Vagina (tissue), 2 donors: ENCODE results near the gene CBX8.
"Not testable (repeated sequence)": the region's sequence is repeated elsewhere in the genome, so short reads cannot be mapped to it uniquely, and the experiment has no call there.

ENCODE experiments used
- CTCF ChIP-seq, 3 experiments: fragments of 450-650 bp in 2 of 3; fragments of 200-600 bp in 1 of 3; sonication (generic) in 1 of 3; IDR thresholded peaks; one replicate each; pipeline ENCODE4 v1.5.1; 2017 to 2019; ENCODE audit warnings: antibody characterized with exemption in 3 of 3, mild to moderate bottlenecking in 2 of 3, moderate library complexity in 2 of 3
- POLR2A ChIP-seq, 2 donors: fragments of 450-650 bp; IDR thresholded peaks; one replicate each; pipeline ENCODE4 v1.6.1; 2017; ENCODE audit warnings: antibody characterized with exemption in 2 of 2, mild to moderate bottlenecking in 2 of 2, moderate library complexity in 2 of 2
- POLR2AphosphoS5 ChIP-seq, 2 donors: sonication (generic); formaldehyde crosslinking; IDR thresholded peaks; one replicate each; pipeline ENCODE4 v1.9.0; 2017; ENCODE audit warnings: antibody characterized with exemption in 2 of 2, mild to moderate bottlenecking in 2 of 2, low read depth in 1 of 2; ENCODE audit not compliant: insufficient read depth in 1 of 2

- not testable (repeated sequence) for TF ChIP-seq CTCF (IDR thresholded peaks at IDR 0.05); POLR2A (IDR thresholded peaks at IDR 0.05); POLR2AphosphoS5 (IDR thresholded peaks at IDR 0.05; ENCODE audit: insufficient read depth in 1 of 2, low read depth in 1 of 2)
Measured at GRCh38 chr17:79754903-79755302, 42.0 kb downstream of the CBX8 start.
